Activated naive CD4-positive, alpha-beta T cell treated with anti-CD3 and anti-CD28 coated beads, Interleukin-2, amount 50 U/mL, for 16 hours (primary cell): ENCODE data around the gene ARID4B.
"Not testable (repeated sequence)": the region's sequence is repeated elsewhere in the genome, so short reads cannot be mapped to it uniquely, and the experiment has no call there.

ENCODE experiments used
- DNase-seq: peaks from one replicate; pipeline ENCODE4 v3.0.0-alpha.2; 2020

ARID4B gene

GRCh38 chr1:235295902-235296350, 32.1 kb downstream of the ARID4B start:
- no peak for DNase-seq

GRCh38 chr1:235293322-235293942, 34.5 kb downstream of the ARID4B start:
- DNase-seq: no peak

DNA sequence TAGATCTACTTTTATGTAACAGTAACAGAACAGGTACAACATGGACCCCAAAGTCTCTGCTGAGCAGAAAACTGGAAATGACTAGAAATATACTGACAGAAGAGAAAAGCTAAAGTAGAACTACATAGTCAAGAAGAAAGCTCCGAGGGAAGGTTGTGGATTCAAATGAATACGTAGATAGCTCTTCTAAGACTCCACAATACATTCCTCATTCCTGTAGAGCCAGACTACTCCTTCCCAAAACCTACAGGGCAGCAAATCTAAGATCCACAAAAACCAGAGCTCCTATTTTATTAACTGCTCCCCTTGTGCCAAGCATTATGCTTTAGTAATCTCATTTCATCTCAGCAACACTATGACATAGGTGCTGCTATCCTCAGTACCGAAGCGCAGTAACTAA, 35.2 kb downstream of the ARID4B start:
- DNase-seq: no peak

GRCh38 chr1:235291599-235292091, 36.3 kb downstream of the ARID4B start:
- DNase-seq: no peak

DNA sequence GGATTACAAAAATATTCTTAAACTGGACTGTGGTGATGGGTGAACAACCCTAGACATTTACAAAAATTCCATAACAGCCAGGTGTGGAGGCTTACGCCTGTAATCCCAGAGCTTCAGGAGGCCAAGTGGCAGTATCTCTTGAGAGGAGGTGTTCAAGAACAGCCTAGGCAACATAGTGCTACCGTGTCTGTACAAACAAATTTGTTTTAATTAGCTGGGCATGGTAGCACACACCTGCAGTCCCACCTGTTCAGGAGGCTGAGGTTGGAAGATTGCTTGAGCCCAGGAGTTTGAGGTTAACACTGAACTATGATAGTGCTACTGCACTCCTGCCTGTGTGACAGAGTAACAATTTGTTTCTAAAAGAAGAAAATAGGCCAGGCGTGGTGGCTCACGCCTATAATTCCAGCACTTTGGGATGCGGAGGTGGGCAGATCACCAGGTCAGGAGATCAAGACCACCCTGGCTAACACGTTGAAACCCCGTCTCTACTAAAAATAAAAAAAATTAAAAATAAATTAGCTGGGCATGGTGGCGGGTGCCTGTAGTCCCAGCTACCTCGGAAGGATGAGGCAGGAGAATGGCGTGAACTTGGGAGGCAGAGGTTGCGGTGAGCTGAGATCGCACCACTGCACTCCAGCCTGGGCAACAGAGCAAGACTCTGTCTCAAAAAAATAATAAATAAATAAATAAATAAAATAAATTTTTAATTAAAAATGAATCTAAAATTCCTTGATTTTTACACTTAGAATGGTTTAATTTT, 37.1 kb downstream of the ARID4B start:
- no peak for DNase-seq

GRCh38 chr1:235289859-235290739, 37.9 kb downstream of the ARID4B start:
- DNase-seq: no peak

- DNase-seq: no peak
Measured at GRCh38 chr1:235287208-235287882, 40.6 kb downstream of the ARID4B start.

GRCh38 chr1:235286667-235287066, 41.3 kb downstream of the ARID4B start:
- no peak for DNase-seq

- DNase-seq: no peak
Measured at GRCh38 chr1:235284231-235284769, 43.7 kb downstream of the ARID4B start.

- not testable (repeated sequence) for DNase-seq
Measured at GRCh38 chr1:235283636-235284035, 44.3 kb downstream of the ARID4B start.

GRCh38 chr1:235280467-235280866, 47.5 kb downstream of the ARID4B start:
- DNase-seq: no peak

GRCh38 chr1:235279694-235280093, 48.3 kb downstream of the ARID4B start:
- no peak for DNase-seq

GRCh38 chr1:235278915-235279292, 49.1 kb downstream of the ARID4B start:
- no peak for DNase-seq

GRCh38 chr1:235278233-235278914, 49.6 kb downstream of the ARID4B start:
- no peak for DNase-seq

DNA sequence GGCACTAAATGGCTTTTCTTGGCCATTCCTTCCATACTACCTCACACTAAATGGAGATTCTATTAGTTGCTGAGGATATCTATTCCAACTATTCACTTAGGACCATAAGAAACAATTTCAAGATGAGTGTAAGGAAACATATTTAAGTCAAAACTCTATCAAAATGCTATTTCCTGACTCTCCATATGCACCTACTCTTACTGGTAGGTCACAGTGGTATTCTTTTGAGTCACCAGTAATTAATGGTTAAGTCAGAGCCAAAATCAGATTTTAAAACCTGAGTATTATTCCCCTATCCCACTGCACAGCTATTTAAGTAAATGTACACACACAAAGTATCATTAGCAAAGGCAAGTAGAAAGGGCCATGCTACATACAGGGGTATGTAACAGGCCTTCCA, 50.3 kb downstream of the ARID4B start:
- no peak for DNase-seq

- DNase-seq: no peak
Measured at GRCh38 chr1:235275836-235276235, 52.1 kb downstream of the ARID4B start.

DNA sequence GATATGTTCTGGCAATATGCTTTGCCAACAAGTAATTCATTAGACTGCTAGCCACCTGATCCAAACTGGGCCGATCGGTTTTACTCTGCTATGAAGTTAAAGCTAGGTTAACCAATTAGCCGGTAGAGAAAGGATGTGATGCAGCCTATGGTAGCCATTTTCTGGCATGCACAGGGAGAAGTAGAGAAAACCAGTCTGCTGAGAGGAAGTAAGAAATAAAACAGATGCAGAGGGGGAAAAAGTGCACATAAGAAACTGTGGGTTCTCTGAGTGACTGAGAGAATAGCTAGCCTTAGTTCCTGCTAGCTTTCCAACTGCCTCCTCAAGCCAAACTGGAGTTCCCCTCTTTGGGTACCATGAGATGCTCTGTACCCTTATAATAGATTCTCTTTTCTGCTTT, 52.8 kb downstream of the ARID4B start:
- DNase-seq: no peak

- DNase-seq: no peak
Measured at GRCh38 chr1:235272851-235273250, 55.1 kb downstream of the ARID4B start.

- no peak for DNase-seq
Measured at GRCh38 chr1:235270625-235271024, 57.4 kb downstream of the ARID4B start.

- DNase-seq: not testable (repeated sequence)
Measured at GRCh38 chr1:235269990-235270389, 58.0 kb downstream of the ARID4B start.

- DNase-seq: no peak
Measured at GRCh38 chr1:235268379-235269125, 59.4 kb downstream of the ARID4B start.
